ENCODE results near the gene VWA3B. TPM values are rescaled to one million over a fixed set of nuclear protein-coding genes. Genes with fewer than 3 reads are reported as not detected.

VWA3B gene
- total and polyA plus RNA-seq, 2 of the 4 experiments (the other 2 are of a cell fraction): not detected

- ATAC-seq (ENCODE audit: low read depth) (no peak), DNase-seq (no peak)
- in situ Hi-C loops (cut with MboI; ENCODE audit: low sequenced_read_pairs): no loop called here
- Histone ChIP-seq H3K14ac (replicated peaks; ENCODE audit: low read depth, low read length) (no peak overlapping the region), H3K79me1 (ENCODE audit: low read depth in 1 of 2, low read length in 2 of 2) (no peaks in the 10 kb centered on the region), H2BK120ac (ENCODE audit: low read depth, low read length) (no peak overlapping the region), H4K91ac (ENCODE audit: insufficient read depth, low read depth, low read length) (no peak overlapping the region), H3K4me3 (ENCODE audit: insufficient read depth, low read depth, low read length) (no peak overlapping the region), H2AK9ac (replicated peaks; ENCODE audit: low read depth, low read length, poor library complexity) (no peak overlapping the region), H2BK20ac (ENCODE audit: low read depth, low read length) (no peak overlapping the region), H3K18ac (ENCODE audit: low read depth, low read length) (no peak overlapping the region), H3K4me2 (ENCODE audit: low read depth, low read length) (no peak overlapping the region), H3K23ac (ENCODE audit: low read depth, low read length) (no peak overlapping the region), H3K56ac (ENCODE audit: extremely low read depth, insufficient read depth, low read length) (no peak overlapping the region), H3K9ac (ENCODE audit: low read depth, low read length) (no peak overlapping the region), H3K9me1 (ENCODE audit: insufficient read depth, low read length) (no peaks in the 10 kb centered on the region), H2AK5ac (ENCODE audit: low read depth, low read length) (no peak overlapping the region), H3K27me3 (ENCODE audit: control insufficient read depth, insufficient read depth, low read length) (peaks cover 11% of the 10 kb centered on the region), H2BK5ac (ENCODE audit: low read depth, low read length, poor library complexity, severe bottlenecking) (no peak overlapping the region), H3K36me3 (ENCODE audit: control insufficient read depth, insufficient read depth, low read length) (no peaks in the 10 kb centered on the region), H4K20me1 (ENCODE audit: insufficient read depth, low read length) (no peaks in the 10 kb centered on the region), H3K9me3 (ENCODE audit: control insufficient read depth, insufficient read depth, low read length) (no peaks in the 10 kb centered on the region), H3K4ac (ENCODE audit: low read depth, low read length) (no peak overlapping the region), H4K8ac (ENCODE audit: low read depth in 2 of 2, low read length in 2 of 2) (no peak overlapping the region), H4K5ac (ENCODE audit: low read depth, low read length) (no peak overlapping the region), H3K27ac (ENCODE audit: insufficient read depth, low read length) (no peak overlapping the region), H2AFZ (replicated peaks; ENCODE audit: low read length, poor library complexity) (no peak overlapping the region), H2BK15ac (ENCODE audit: low read depth, low read length) (no peak overlapping the region), H3K4me1 (ENCODE audit: control insufficient read depth, insufficient read depth, low read length) (no peaks in the 10 kb centered on the region)
- dilution Hi-C loops (cut with HindIII; ENCODE audit: low sequenced_read_pairs, unreplicated experiment): no loop called here
- TF ChIP-seq MXI1 (IDR thresholded peaks at IDR 0.05; ENCODE audit: borderline replicate concordance, low read depth, low read length): no peak
- TF ChIP-seq MAZ (IDR thresholded peaks at IDR 0.05; ENCODE audit: borderline replicate concordance, low read depth, low read length): no peak
- TF ChIP-seq, protein P1, sequence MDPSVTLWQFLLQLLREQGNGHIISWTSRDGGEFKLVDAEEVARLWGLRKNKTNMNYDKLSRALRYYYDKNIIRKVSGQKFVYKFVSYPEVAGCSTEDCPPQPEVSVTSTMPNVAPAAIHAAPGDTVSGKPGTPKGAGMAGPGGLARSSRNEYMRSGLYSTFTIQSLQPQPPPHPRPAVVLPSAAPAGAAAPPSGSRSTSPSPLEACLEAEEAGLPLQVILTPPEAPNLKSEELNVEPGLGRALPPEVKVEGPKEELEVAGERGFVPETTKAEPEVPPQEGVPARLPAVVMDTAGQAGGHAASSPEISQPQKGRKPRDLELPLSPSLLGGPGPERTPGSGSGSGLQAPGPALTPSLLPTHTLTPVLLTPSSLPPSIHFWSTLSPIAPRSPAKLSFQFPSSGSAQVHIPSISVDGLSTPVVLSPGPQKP (IDR thresholded peaks at IDR 0.05; ENCODE audit: borderline replicate concordance, low read depth, low read length): no peak
- no peak for TF ChIP-seq RCOR1 (IDR thresholded peaks at IDR 0.05; ENCODE audit: insufficient replicate concordance, low read length)
- no peak for TF ChIP-seq SMC3 (IDR thresholded peaks at IDR 0.05; ENCODE audit: low read depth, low read length)
- no peak for TF ChIP-seq FOS (IDR thresholded peaks at IDR 0.05; ENCODE audit: low read depth, low read length)
- TF ChIP-seq CTCF (conservative IDR thresholded peaks at IDR 0.05; ENCODE audit: low read depth, low read length): no peak
- no peak for TF ChIP-seq MAFK (IDR thresholded peaks at IDR 0.05; ENCODE audit: low read depth, low read length)
- no peak for TF ChIP-seq BHLHE40 (IDR thresholded peaks at IDR 0.05; ENCODE audit: low read depth, low read length)
- TF ChIP-seq CHD1 (IDR thresholded peaks at IDR 0.05; ENCODE audit: low read depth, low read length): no peak
- no peak for TF ChIP-seq NFE2L2 (IDR thresholded peaks at IDR 0.05; ENCODE audit: low read depth, low read length)
- no peak for TF ChIP-seq CEBPB (IDR thresholded peaks at IDR 0.05; ENCODE audit: low read depth, low read length)
- no peak for TF ChIP-seq POLR2A (IDR thresholded peaks at IDR 0.05; ENCODE audit: low read depth, low read length)
- TF ChIP-seq USF2 (IDR thresholded peaks at IDR 0.05; ENCODE audit: low read depth, low read length): no peak
- WGBS, 2 experiments (ENCODE audit: extremely low coverage in 2 of 2, insufficient read length in 1 of 2): 100% methylated on average over 2 of the region's 12 CpGs; no CpG with 5 or more reads in 1 of the 2 experiments
- intact Hi-C loops (cut with micrococcal nuclease): no loop called here
- POLR2A ChIA-PET (ENCODE audit: unreplicated experiment): no interaction called here
- no TSS peak for BruUV-seq (replicated peaks)
- CTCF ChIA-PET: no interaction called here
Observed at GRCh38 chr2:98039085-98039756, 47.7 kb upstream of the VWA3B start.

Data from IMR-90 (cell line).